Suprapubic skin (tissue), 4 donors: ENCODE results near the gene RASGRP3.

Source experiments
- EP300 ChIP-seq: sonication (generic); formaldehyde crosslinking; IDR thresholded peaks from one replicate; pipeline ENCODE4 v1.6.1; 2017; ENCODE audit warnings: antibody characterized with exemption
- POLR2A ChIP-seq, 2 donors: fragments of 450-650 bp; IDR thresholded peaks; one replicate each; pipeline ENCODE4 v1.6.1; 2017; ENCODE audit warnings: antibody characterized with exemption in 2 of 2, mild to moderate bottlenecking in 2 of 2, moderate library complexity in 2 of 2
- POLR2AphosphoS5 ChIP-seq, 3 donors: sonication (generic); formaldehyde crosslinking; IDR thresholded peaks; one replicate each; pipeline ENCODE4 v1.6.1; 2017; ENCODE audit warnings: antibody characterized with exemption in 3 of 3
- TF ChIP-seq, protein P1 (sequence below), 2 donors: fragments of 200-600 bp in 1 of 2; fragments of 450-650 bp in 1 of 2; sonication (generic) in 1 of 2; IDR thresholded peaks; one replicate each; pipeline ENCODE4 v1.5.1; 2016 to 2019; ENCODE audit warnings: antibody characterized with exemption in 2 of 2, mild to moderate bottlenecking in 1 of 2, moderate library complexity in 1 of 2

DNA sequence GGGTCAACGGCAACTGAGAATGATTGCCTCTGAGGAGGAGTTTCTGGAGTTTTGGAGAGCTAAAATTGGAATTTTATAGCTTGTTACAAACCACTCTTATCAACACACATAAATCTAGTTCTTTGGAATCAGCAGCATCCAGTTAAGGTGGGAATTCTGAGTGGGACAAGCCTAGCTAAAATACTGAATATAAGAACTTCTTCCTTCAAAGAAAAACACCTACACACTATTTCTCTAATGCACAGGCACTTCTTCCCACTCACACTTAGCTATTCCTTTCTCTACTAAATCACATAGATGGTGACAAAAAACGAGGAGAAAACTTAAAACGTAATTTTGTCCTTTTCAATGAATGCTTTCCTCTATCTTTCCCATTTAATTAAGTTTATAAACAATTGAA lies 79.2 kb downstream of the RASGRP3 start:
- TF ChIP-seq, protein P1, sequence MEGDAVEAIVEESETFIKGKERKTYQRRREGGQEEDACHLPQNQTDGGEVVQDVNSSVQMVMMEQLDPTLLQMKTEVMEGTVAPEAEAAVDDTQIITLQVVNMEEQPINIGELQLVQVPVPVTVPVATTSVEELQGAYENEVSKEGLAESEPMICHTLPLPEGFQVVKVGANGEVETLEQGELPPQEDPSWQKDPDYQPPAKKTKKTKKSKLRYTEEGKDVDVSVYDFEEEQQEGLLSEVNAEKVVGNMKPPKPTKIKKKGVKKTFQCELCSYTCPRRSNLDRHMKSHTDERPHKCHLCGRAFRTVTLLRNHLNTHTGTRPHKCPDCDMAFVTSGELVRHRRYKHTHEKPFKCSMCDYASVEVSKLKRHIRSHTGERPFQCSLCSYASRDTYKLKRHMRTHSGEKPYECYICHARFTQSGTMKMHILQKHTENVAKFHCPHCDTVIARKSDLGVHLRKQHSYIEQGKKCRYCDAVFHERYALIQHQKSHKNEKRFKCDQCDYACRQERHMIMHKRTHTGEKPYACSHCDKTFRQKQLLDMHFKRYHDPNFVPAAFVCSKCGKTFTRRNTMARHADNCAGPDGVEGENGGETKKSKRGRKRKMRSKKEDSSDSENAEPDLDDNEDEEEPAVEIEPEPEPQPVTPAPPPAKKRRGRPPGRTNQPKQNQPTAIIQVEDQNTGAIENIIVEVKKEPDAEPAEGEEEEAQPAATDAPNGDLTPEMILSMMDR (IDR thresholded peaks at IDR 0.05), result no peak
- TF ChIP-seq POLR2AphosphoS5 (IDR thresholded peaks at IDR 0.05), result no peak
- no peak for TF ChIP-seq POLR2A (IDR thresholded peaks at IDR 0.05)
- TF ChIP-seq EP300, result no peak
